Parathyroid adenoma (tissue), 2 donors: ENCODE results near the gene OSGIN1.

ENCODE experiments used
- H2AFZ ChIP-seq: fragments of 300-600 bp; sonication (generic); one replicate; pipeline ENCODE4 v1.7.0; 2017; ENCODE audit warnings: antibody characterized with exemption, mild to moderate bottlenecking
- H3K27ac ChIP-seq: fragments of 300-600 bp; sonication (generic); one replicate; pipeline ENCODE4 v1.7.0; 2017
- H3K27me3 ChIP-seq: fragments of 300-600 bp; sonication (generic); one replicate; pipeline ENCODE4 v1.7.0; 2017; ENCODE audit warnings: low read length; ENCODE audit not compliant: control insufficient read depth, insufficient read depth
- H3K36me3 ChIP-seq: fragments of 300-600 bp; sonication (generic); one replicate; pipeline ENCODE4 v1.7.0; 2017; ENCODE audit warnings: low read length; ENCODE audit not compliant: control insufficient read depth, insufficient read depth
- H3K4me1 ChIP-seq: fragments of 300-600 bp; sonication (generic); one replicate; pipeline ENCODE4 v1.7.0; 2017; ENCODE audit warnings: control low read depth
- H3K4me2 ChIP-seq: fragments of 300-600 bp; sonication (generic); one replicate; pipeline ENCODE4 v1.7.0; 2017; ENCODE audit warnings: low read length
- H3K4me3 ChIP-seq: fragments of 300-600 bp; sonication (generic); one replicate; pipeline ENCODE4 v1.7.0; 2017; ENCODE audit warnings: low read depth, low read length
- H3K79me2 ChIP-seq: fragments of 300-600 bp; sonication (generic); one replicate; pipeline ENCODE4 v1.7.0; 2017; ENCODE audit warnings: control low read depth
- H3K9ac ChIP-seq: fragments of 300-600 bp; sonication (generic); one replicate; pipeline ENCODE4 v1.7.0; 2017; ENCODE audit warnings: mild to moderate bottlenecking
- H3K9me3 ChIP-seq: fragments of 300-600 bp; sonication (generic); one replicate; pipeline ENCODE4 v1.7.0; 2017; ENCODE audit warnings: low read length; ENCODE audit not compliant: control insufficient read depth
- TF ChIP-seq, protein P1 (sequence below): fragments of 300-600 bp; sonication (generic); IDR thresholded peaks from one replicate; pipeline ENCODE4 v1.7.0; 2017; ENCODE audit warnings: antibody characterized with exemption, mild to moderate bottlenecking
- donor health status: primary hyperparathyroidism.

OSGIN1 gene

DNA sequence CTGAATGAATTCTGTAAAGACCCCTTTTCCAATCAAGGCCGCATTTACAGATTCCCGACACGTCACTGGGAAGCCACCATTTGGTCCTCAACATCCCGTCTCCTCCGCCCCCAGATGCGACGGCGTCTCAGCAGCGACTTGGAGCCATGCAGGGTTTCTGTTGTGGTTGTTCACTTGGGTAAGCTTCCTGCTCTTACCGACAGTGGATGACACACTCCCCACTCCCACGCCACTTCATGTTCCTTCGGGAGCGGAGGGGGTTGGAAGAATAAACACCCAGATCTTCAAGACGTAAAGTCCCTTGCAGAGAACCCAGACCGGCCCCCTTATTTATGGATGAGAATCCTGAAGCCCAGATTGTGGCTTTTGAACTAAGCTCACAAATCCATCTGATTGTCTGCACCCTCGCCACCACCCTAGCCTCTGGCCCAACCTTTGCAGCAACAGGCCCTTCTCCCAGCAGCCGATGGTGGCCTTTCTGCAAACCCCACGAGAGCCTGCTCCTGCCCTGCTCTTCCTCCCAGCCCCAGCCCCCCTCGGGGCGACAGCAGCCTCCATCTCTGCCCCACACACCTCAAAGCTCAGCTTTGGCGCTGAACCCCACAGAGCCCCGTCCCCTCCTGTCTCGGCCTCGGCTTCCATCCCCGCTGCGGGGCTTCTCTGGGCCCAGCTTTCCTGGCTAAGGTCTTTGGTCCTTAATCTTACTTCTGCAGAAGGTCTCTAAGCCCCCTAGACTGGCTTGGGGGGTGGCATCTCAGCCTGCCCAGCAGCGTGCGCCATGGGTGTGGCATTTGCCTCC lies 19.0 kb upstream of the OSGIN1 start:
- no peak overlapping the region for H3K9ac ChIP-seq
- no peaks in the 10 kb centered on the region for H3K79me2 ChIP-seq
- no peaks in the 10 kb centered on the region for H3K9me3 ChIP-seq
- no peaks in the 10 kb centered on the region for H3K27me3 ChIP-seq
- H3K4me2 ChIP-seq, result no peak overlapping the region
- H3K27ac ChIP-seq, result no peak overlapping the region
- TF ChIP-seq, protein P1, sequence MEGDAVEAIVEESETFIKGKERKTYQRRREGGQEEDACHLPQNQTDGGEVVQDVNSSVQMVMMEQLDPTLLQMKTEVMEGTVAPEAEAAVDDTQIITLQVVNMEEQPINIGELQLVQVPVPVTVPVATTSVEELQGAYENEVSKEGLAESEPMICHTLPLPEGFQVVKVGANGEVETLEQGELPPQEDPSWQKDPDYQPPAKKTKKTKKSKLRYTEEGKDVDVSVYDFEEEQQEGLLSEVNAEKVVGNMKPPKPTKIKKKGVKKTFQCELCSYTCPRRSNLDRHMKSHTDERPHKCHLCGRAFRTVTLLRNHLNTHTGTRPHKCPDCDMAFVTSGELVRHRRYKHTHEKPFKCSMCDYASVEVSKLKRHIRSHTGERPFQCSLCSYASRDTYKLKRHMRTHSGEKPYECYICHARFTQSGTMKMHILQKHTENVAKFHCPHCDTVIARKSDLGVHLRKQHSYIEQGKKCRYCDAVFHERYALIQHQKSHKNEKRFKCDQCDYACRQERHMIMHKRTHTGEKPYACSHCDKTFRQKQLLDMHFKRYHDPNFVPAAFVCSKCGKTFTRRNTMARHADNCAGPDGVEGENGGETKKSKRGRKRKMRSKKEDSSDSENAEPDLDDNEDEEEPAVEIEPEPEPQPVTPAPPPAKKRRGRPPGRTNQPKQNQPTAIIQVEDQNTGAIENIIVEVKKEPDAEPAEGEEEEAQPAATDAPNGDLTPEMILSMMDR, result no peak
- H3K36me3 ChIP-seq, result no peaks in the 10 kb centered on the region
- H3K4me1 ChIP-seq, result peaks cover 26% of the 10 kb centered on the region
- no peak overlapping the region for H3K4me3 ChIP-seq
- H2AFZ ChIP-seq, result no peak overlapping the region

DNA sequence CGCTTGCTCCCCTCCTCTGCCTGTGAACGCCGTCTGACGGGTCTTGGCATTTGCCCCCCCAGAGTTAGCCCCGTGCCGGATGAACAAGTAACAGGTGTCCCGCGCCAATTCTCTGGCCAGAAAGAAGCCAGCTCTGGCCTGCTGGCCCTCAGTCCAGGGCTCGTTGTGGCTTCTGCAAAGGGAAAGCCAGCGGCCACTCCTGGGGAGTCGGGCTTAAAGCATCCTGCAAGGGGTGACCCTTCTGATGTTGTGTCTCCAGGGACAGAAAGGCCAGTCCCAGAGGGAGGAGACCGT lies 18.4 kb upstream of the OSGIN1 start:
- Histone ChIP-seq H3K36me3 (no peaks in the 10 kb centered on the region), H3K27ac (no peak overlapping the region), H3K9me3 (no peaks in the 10 kb centered on the region), H3K27me3 (no peaks in the 10 kb centered on the region), H2AFZ (no peak overlapping the region), H3K4me2 (no peak overlapping the region), H3K79me2 (no peaks in the 10 kb centered on the region), H3K4me1 (peaks cover 22% of the 10 kb centered on the region), H3K9ac (no peak overlapping the region), H3K4me3 (no peak overlapping the region)
- TF ChIP-seq, protein P1, result no peak

DNA sequence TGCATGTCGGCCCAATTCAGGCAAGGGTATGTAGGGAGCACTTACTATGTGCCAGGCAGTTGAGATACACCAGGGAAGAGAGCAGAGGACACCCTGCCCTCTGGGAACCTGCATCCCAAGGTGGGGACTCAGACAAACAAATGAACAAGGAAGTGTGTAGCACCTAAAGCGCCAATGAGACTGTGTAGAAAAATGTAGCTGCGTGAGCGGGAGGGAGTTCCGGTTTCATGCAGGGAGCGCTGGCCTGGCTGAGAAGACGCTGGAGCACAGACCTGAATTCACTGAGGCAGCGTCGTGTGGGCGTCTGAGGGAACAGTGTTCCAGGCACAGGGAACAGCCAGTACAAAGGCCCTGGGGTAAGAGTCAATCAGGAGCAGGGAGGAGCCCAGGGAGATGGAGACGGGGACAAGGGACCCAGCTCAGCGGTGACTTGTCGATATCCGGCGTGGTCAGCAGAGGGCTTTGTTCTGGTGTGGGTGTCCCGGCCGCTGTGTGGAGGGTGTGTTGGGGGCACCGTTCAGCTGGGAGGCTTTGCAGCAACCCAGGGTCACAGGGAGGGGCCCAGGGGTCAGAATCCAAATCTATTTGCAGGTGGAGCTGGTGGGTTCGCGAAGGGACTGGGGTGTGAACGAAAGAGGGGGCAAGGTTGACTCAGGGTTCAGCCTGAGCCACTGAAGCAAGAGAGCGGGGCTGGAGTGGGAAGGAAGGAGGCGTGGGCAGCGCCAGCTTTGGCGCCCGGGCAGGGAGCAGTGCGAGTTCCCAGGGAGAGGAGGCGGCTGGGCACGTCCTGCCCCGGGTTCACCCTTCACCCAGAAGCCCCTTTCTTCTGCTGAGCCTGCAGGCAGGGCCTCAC lies 17.8 kb upstream of the OSGIN1 start:
- Histone ChIP-seq H3K27ac (no peak overlapping the region), H3K9me3 (no peaks in the 10 kb centered on the region), H3K4me1 (peaks cover 19% of the 10 kb centered on the region), H3K4me2 (no peak overlapping the region), H2AFZ (no peak overlapping the region), H3K9ac (no peak overlapping the region), H3K36me3 (no peaks in the 10 kb centered on the region), H3K27me3 (no peaks in the 10 kb centered on the region), H3K4me3 (no peak overlapping the region), H3K79me2 (no peaks in the 10 kb centered on the region)
- TF ChIP-seq, protein P1, result no peak

DNA sequence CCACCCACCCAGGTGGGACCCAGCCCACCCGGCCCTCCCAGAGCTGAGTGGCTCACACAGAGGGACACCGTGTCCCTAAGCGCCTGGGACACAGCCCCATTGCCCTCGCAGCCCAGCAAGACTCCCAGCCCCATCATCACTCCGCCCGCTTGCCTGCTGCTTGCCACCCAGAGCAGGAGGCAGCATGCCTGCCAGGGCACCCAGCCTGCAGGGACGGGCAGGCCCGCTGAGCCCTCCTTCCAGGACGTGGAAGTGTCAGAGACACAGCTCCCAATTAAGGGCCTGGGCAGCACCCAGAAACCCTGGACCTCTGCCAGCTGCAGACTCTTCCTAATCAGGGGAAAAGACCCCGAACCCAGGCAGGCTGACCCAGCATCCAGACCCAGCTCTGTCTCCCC lies 17.2 kb upstream of the OSGIN1 start:
- no peaks in the 10 kb centered on the region for H3K36me3 ChIP-seq
- no peak overlapping the region for H3K4me2 ChIP-seq
- H3K9ac ChIP-seq, result no peak overlapping the region
- peaks cover 15% of the 10 kb centered on the region for H3K4me1 ChIP-seq
- H3K79me2 ChIP-seq, result no peaks in the 10 kb centered on the region
- no peak overlapping the region for H3K27ac ChIP-seq
- TF ChIP-seq, protein P1, result no peak
- H2AFZ ChIP-seq, result no peak overlapping the region
- H3K4me3 ChIP-seq, result no peak overlapping the region
- H3K9me3 ChIP-seq, result no peaks in the 10 kb centered on the region
- no peaks in the 10 kb centered on the region for H3K27me3 ChIP-seq
